Measurements from ENCODE around the gene PUM1.
"Not testable (repeated sequence)": the region's sequence is repeated elsewhere in the genome, so short reads cannot be mapped to it uniquely, and the experiment has no call there.

The PUM1 gene

DNA sequence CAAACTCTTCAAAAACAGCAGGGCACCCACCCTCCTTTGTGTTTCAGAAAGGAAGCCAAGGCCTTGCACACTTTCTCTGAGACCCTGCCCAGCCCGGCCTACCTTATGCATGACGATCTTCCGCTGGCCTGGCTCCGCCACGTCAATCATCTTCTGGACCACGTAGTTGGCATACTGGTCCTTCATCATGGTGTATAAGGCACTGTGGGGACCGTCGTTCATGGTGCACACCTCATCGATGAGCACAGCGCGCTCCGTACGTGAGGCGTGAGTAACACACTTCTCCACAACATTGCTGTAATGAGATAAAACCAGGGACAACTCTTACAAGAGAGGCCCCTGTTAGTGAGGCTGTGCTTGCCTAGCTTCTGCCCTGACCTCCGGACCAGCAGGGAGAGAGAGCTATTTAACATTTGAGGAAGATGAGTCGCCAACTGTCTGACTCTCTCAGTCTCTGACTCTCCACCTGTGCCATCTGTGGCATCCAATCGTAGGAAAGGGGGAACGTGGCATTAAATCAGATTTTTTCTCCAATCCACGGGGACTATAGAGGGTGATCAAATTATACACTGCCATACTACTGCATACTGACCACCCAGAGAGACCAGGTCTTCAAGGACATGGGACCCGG lies 128.9 kb downstream of the PUM1 start:
- no peaks in the 10 kb centered on the region for H3K4me1 ChIP-seq (ENCODE audit: control insufficient read depth in 2 of 2, insufficient read depth in 2 of 2, low read length in 2 of 2)
- H3K9me3 ChIP-seq (ENCODE audit: control insufficient read depth in 2 of 2, low read length in 2 of 2), result no peaks in the 10 kb centered on the region
- no peak overlapping the region for H3K9ac ChIP-seq (ENCODE audit: low read depth in 1 of 2, low read length in 2 of 2)
- no peaks in the 10 kb centered on the region for H3K27me3 ChIP-seq (ENCODE audit: control insufficient read depth in 2 of 2, insufficient read depth in 2 of 2, low read length in 2 of 2)
- no peak overlapping the region for H3K27ac ChIP-seq (ENCODE audit: low read depth in 2 of 2, low read length in 2 of 2)
- H3K36me3 ChIP-seq (ENCODE audit: control insufficient read depth in 2 of 2, insufficient read depth in 2 of 2, low read length in 2 of 2), result peaks cover 64 to 69% of the 10 kb centered on the region in 2 donors
- H3K4me3 ChIP-seq (ENCODE audit: low read length in 2 of 2), result no peak overlapping the region

DNA sequence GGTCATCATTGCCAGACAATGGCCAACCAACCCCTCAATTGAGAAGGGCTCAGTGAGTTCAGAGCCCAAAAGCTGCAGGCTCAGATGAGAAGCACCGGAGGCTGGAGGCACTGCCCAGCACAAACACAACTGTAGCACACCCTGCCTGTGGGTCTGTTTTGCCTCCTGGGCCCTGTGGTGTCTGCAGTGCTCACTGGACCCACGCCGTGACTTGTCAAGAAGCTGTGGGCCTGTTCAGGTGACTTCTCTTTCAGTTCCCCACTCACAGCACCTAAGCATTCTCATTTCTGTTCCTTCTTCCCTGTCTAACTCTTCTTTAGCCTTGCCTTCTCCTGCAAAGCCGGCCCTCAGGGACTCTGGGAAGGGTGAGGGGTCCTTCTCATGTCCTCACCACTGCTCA lies 129.8 kb downstream of the PUM1 start:
- not testable (repeated sequence) for H3K9me3 ChIP-seq (ENCODE audit: control insufficient read depth in 2 of 2, low read length in 2 of 2); H3K27ac ChIP-seq (ENCODE audit: low read depth in 2 of 2, low read length in 2 of 2); H3K4me3 ChIP-seq (ENCODE audit: low read length in 2 of 2); H3K27me3 ChIP-seq (ENCODE audit: control insufficient read depth in 2 of 2, insufficient read depth in 2 of 2, low read length in 2 of 2); H3K9ac ChIP-seq (ENCODE audit: low read depth in 1 of 2, low read length in 2 of 2); H3K4me1 ChIP-seq (ENCODE audit: control insufficient read depth in 2 of 2, insufficient read depth in 2 of 2, low read length in 2 of 2)
- H3K36me3 ChIP-seq (ENCODE audit: control insufficient read depth in 2 of 2, insufficient read depth in 2 of 2, low read length in 2 of 2), result peaks cover 56 to 70% of the 10 kb centered on the region in 2 donors

DNA sequence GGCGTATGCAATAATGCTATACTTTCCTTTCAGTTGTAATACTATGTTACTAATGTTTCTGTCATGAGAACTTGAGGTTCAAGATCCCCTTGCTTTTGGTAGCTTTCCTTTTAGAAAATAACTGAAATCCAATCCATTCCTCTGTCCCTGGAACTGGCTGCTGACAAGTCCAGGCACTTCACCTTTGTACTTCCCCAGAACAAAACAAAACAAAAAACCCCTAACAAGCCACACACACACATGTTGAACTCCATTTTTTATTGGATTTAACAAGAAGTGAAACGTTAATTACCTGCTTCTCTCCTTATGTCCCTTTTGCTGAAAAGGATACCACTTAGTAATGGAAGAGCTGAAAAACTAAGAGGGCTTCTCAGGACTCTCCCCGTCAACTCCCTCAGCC lies 130.9 kb downstream of the PUM1 start:
- Histone ChIP-seq H3K36me3 (ENCODE audit: control insufficient read depth in 2 of 2, insufficient read depth in 2 of 2, low read length in 2 of 2) (peaks cover 49 to 62% of the 10 kb centered on the region in 2 donors), H3K9ac (ENCODE audit: low read depth in 1 of 2, low read length in 2 of 2) (no peak overlapping the region), H3K27ac (ENCODE audit: low read depth in 2 of 2, low read length in 2 of 2) (no peak overlapping the region), H3K27me3 (ENCODE audit: control insufficient read depth in 2 of 2, insufficient read depth in 2 of 2, low read length in 2 of 2) (no peaks in the 10 kb centered on the region), H3K4me3 (ENCODE audit: low read length in 2 of 2) (no peak overlapping the region), H3K4me1 (ENCODE audit: control insufficient read depth in 2 of 2, insufficient read depth in 2 of 2, low read length in 2 of 2) (no peaks in the 10 kb centered on the region), H3K9me3 (ENCODE audit: control insufficient read depth in 2 of 2, low read length in 2 of 2) (no peaks in the 10 kb centered on the region)

DNA sequence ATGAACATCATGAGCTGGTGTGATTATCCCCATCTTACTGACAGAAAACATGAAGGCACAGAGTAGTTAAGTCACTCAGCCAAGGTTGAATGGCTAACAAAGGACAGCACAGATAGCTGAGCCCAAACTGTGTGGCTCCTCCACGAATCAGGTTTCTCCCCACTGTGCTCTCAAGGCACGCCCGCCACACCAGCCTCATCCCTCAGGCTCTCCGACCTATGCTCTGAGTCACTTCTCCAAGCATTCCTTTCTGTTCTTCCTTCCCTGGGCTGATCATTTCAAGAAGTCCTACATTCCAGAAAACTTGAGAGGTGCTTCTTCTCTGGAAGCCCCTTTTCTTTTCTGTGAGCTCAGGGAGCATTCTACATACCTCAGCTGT lies 131.7 kb downstream of the PUM1 start:
- peaks cover 43 to 55% of the 10 kb centered on the region in 2 donors for H3K36me3 ChIP-seq (ENCODE audit: control insufficient read depth in 2 of 2, insufficient read depth in 2 of 2, low read length in 2 of 2)
- peaks cover 0 to 5% of the 10 kb centered on the region in 2 donors for H3K4me1 ChIP-seq (ENCODE audit: control insufficient read depth in 2 of 2, insufficient read depth in 2 of 2, low read length in 2 of 2)
- no peaks in the 10 kb centered on the region for H3K27me3 ChIP-seq (ENCODE audit: control insufficient read depth in 2 of 2, insufficient read depth in 2 of 2, low read length in 2 of 2)
- no peak overlapping the region for H3K9ac ChIP-seq (ENCODE audit: low read depth in 1 of 2, low read length in 2 of 2)
- no peak overlapping the region for H3K4me3 ChIP-seq (ENCODE audit: low read length in 2 of 2)
- no peaks in the 10 kb centered on the region for H3K9me3 ChIP-seq (ENCODE audit: control insufficient read depth in 2 of 2, low read length in 2 of 2)
- H3K27ac ChIP-seq (ENCODE audit: low read depth in 2 of 2, low read length in 2 of 2), result no peak overlapping the region

DNA sequence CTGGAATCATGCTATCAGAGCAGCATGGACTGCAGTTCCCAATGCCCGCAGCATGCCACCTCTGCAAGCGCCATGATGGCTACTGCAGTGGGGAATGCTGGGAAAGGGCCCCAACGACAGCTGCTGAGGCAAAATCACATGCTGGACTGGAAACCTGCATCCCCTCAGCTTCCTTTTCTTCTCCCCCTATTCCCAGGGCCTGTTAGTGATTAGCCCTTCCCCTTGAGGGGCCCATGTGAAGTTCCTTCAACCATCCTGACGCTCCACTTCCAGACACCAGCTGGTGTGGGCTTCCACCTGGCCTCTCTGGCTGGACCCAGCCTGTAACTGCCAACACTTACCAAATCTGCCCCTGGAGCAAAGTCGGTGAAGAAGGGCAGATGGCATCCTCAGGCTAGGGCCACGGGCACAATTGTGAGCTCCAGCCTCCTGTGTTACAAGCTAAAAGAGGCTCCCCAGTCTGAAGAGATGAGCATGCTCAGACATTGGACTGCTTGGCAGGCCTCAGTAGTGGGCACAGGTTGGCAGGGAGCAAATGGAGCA lies 134.8 kb downstream of the PUM1 start:
- Histone ChIP-seq H3K4me1 (ENCODE audit: control insufficient read depth in 2 of 2, insufficient read depth in 2 of 2, low read length in 2 of 2) (peaks cover 0 to 13% of the 10 kb centered on the region in 2 donors), H3K36me3 (ENCODE audit: control insufficient read depth in 2 of 2, insufficient read depth in 2 of 2, low read length in 2 of 2) (peaks cover 28 to 41% of the 10 kb centered on the region in 2 donors), H3K27me3 (ENCODE audit: control insufficient read depth in 2 of 2, insufficient read depth in 2 of 2, low read length in 2 of 2) (no peaks in the 10 kb centered on the region), H3K4me3 (ENCODE audit: low read length in 2 of 2) (no peak overlapping the region), H3K9me3 (ENCODE audit: control insufficient read depth in 2 of 2, low read length in 2 of 2) (no peaks in the 10 kb centered on the region), H3K27ac (ENCODE audit: low read depth in 2 of 2, low read length in 2 of 2) (no peak overlapping the region), H3K9ac (ENCODE audit: low read depth in 1 of 2, low read length in 2 of 2) (no peak overlapping the region)

DNA sequence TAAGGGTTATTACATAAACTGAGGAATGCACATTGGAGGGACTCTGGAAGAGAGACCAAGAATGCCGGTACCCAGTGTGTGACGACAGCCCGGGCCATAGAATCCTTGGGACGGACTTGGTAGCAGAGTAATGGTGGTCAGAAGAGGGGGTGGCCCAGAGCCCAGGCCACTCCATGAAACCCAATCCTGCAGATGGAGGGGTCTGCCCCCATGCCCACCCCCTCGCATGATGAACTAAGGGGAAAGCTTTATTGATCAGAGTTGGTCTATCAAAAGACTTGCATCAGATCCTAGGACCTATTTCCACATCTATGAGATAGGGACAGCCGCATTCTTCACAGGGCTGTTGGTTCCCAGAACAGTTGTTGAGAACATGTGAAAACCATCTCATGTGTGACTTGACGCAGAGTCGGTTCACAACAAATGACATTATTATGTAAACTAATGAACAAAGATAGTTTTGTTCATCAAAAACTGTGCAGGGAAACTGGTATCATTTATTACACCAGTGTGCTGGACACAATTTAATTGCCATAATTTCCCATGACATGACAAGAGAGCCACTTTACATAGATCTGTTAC lies 135.5 kb downstream of the PUM1 start:
- peaks cover 0 to 13% of the 10 kb centered on the region in 2 donors for H3K4me1 ChIP-seq (ENCODE audit: control insufficient read depth in 2 of 2, insufficient read depth in 2 of 2, low read length in 2 of 2)
- no peak overlapping the region for H3K9ac ChIP-seq (ENCODE audit: low read depth in 1 of 2, low read length in 2 of 2)
- H3K27me3 ChIP-seq (ENCODE audit: control insufficient read depth in 2 of 2, insufficient read depth in 2 of 2, low read length in 2 of 2), result no peaks in the 10 kb centered on the region
- no peaks in the 10 kb centered on the region for H3K9me3 ChIP-seq (ENCODE audit: control insufficient read depth in 2 of 2, low read length in 2 of 2)
- no peak overlapping the region for H3K27ac ChIP-seq (ENCODE audit: low read depth in 2 of 2, low read length in 2 of 2)
- no peak overlapping the region for H3K4me3 ChIP-seq (ENCODE audit: low read length in 2 of 2)
- peaks cover 24 to 36% of the 10 kb centered on the region in 2 donors for H3K36me3 ChIP-seq (ENCODE audit: control insufficient read depth in 2 of 2, insufficient read depth in 2 of 2, low read length in 2 of 2)

DNA sequence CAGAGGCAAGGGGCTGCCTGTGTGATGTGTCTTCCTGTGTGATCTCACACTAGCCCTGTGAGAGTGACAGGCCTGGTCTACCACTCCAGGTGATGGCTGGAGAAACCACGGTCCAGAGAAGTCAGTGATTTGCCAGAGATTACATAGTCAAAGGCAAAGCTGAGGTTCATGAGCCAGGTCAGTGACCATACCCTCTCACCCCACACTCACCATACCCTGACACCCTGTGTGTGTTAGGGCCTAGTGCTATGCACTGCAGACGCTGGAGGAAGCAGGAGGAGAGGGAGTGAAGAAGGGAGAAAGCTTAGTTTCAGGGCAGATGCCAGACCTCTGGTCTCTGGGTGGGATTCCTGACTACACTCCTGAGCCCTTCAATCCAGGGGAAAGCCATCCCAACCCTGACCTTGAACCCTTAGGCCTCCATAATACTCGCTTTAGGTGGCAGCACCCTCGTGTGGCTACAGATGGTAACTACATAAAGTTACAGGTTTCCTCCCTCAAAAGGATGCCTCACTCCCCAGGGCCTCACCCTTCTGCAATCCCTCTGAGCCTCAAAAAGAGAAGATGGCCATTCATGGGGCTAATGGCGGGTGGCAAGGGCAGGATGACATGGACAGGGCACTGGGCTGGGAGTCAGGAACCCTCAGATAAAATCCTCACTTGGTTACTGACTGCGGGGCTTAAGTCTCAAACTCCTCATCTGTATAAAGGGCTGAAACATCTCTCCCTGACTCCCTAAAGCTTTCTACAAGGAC lies 136.2 kb downstream of the PUM1 start:
- H3K9me3 ChIP-seq (ENCODE audit: control insufficient read depth in 2 of 2, low read length in 2 of 2), result no peaks in the 10 kb centered on the region
- H3K27ac ChIP-seq (ENCODE audit: low read depth in 2 of 2, low read length in 2 of 2), result peak overlapping the region in 1 of 2 donors; percentile 58
- H3K4me3 ChIP-seq (ENCODE audit: low read length in 2 of 2), result no peak overlapping the region
- no peak overlapping the region for H3K9ac ChIP-seq (ENCODE audit: low read depth in 1 of 2, low read length in 2 of 2)
- H3K36me3 ChIP-seq (ENCODE audit: control insufficient read depth in 2 of 2, insufficient read depth in 2 of 2, low read length in 2 of 2), result peaks cover 17 to 30% of the 10 kb centered on the region in 2 donors
- H3K4me1 ChIP-seq (ENCODE audit: control insufficient read depth in 2 of 2, insufficient read depth in 2 of 2, low read length in 2 of 2), result peaks cover 0 to 13% of the 10 kb centered on the region in 2 donors
- no peaks in the 10 kb centered on the region for H3K27me3 ChIP-seq (ENCODE audit: control insufficient read depth in 2 of 2, insufficient read depth in 2 of 2, low read length in 2 of 2)

DNA sequence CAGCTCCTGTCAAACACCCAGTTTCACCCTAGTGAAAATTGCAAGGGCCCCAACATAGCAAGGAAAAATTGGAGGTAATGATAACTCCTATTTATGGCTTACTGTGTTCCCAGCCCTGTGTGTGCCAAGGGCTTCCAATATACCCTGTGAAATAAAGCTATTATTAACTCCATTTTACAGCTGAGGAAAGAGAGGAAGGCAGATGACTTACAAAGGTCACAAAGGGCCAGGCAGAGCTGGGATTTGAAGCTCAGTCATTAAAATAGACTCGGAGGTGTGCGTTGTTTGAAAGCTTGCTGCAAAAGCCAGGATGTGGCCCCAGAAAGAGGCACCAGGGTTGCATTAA lies 136.8 kb downstream of the PUM1 start:
- Histone ChIP-seq H3K36me3 (ENCODE audit: control insufficient read depth in 2 of 2, insufficient read depth in 2 of 2, low read length in 2 of 2) (peaks cover 11 to 24% of the 10 kb centered on the region in 2 donors), H3K9ac (ENCODE audit: low read depth in 1 of 2, low read length in 2 of 2) (no peak overlapping the region), H3K27ac (ENCODE audit: low read depth in 2 of 2, low read length in 2 of 2) (peak overlapping the region; percentile 1 to 58)

DNA sequence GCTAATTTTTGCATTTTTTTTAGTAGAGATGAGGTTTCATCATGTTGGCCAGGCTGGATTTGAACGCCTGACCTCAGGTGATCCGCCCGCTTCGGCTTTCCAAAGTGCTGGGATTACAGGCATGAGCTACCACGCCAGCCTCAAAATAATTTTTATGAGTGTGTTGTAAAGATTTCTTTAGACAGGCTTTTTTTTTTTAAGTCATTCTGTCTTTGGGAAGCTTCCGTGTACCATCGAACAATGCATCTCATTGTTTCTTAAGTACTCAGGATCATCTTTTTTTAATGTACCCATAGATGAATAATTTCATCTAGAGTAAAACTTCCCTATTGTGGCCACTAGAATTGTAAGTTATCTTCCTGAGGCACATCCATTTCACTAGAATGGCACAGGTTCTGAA lies 137.3 kb downstream of the PUM1 start:
- Histone ChIP-seq H3K36me3 (ENCODE audit: control insufficient read depth in 2 of 2, insufficient read depth in 2 of 2, low read length in 2 of 2) (peaks cover 6 to 18% of the 10 kb centered on the region in 2 donors), H3K9me3 (ENCODE audit: control insufficient read depth in 2 of 2, low read length in 2 of 2) (no peaks in the 10 kb centered on the region), H3K9ac (ENCODE audit: low read depth in 1 of 2, low read length in 2 of 2) (no peak overlapping the region), H3K4me3 (ENCODE audit: low read length in 2 of 2) (no peak overlapping the region), H3K4me1 (ENCODE audit: control insufficient read depth in 2 of 2, insufficient read depth in 2 of 2, low read length in 2 of 2) (peaks cover 0 to 13% of the 10 kb centered on the region in 2 donors), H3K27ac (ENCODE audit: low read depth in 2 of 2, low read length in 2 of 2) (peak overlapping the region; percentile 1 to 58), H3K27me3 (ENCODE audit: control insufficient read depth in 2 of 2, insufficient read depth in 2 of 2, low read length in 2 of 2) (no peaks in the 10 kb centered on the region)

More for the DNA sequence above, 136.8 kb downstream of the PUM1 start:
- Histone ChIP-seq H3K27me3 (ENCODE audit: control insufficient read depth in 2 of 2, insufficient read depth in 2 of 2, low read length in 2 of 2) (no peaks in the 10 kb centered on the region), H3K4me1 (ENCODE audit: control insufficient read depth in 2 of 2, insufficient read depth in 2 of 2, low read length in 2 of 2) (peaks cover 0 to 13% of the 10 kb centered on the region in 2 donors), H3K9me3 (ENCODE audit: control insufficient read depth in 2 of 2, low read length in 2 of 2) (no peaks in the 10 kb centered on the region), H3K4me3 (ENCODE audit: low read length in 2 of 2) (no peak overlapping the region)

DNA sequence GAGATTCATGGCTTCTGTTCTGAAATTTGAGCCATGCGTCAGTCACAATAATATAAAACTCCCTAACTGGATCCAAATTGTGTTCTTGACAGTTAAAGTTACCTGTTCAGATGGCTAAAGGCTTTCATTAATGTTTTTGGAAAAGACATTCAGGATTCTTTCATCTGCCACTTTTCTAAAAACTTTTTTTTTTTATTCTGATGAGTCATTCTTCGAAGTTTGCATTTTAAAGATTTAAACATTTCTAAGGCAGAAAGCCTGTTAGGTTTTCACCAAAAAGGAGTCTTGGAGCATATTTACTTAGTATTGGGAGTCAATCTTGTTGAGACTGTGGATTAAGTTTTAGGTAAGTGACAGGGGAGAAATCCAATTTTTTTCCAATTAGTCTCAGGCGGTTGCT lies 138.1 kb downstream of the PUM1 start:
- Histone ChIP-seq H3K9me3 (ENCODE audit: control insufficient read depth in 2 of 2, low read length in 2 of 2) (no peaks in the 10 kb centered on the region), H3K36me3 (ENCODE audit: control insufficient read depth in 2 of 2, insufficient read depth in 2 of 2, low read length in 2 of 2) (peaks cover 2 to 14% of the 10 kb centered on the region in 2 donors), H3K27ac (ENCODE audit: low read depth in 2 of 2, low read length in 2 of 2) (no peak overlapping the region), H3K4me3 (ENCODE audit: low read length in 2 of 2) (no peak overlapping the region), H3K4me1 (ENCODE audit: control insufficient read depth in 2 of 2, insufficient read depth in 2 of 2, low read length in 2 of 2) (peaks cover 0 to 13% of the 10 kb centered on the region in 2 donors), H3K9ac (ENCODE audit: low read depth in 1 of 2, low read length in 2 of 2) (no peak overlapping the region), H3K27me3 (ENCODE audit: control insufficient read depth in 2 of 2, insufficient read depth in 2 of 2, low read length in 2 of 2) (no peaks in the 10 kb centered on the region)

Measured in mucosa of rectum (tissue), 2 donors.